IPS DF 4.7 (cell line): ENCODE results near the gene FLNA.
"Not testable (repeated sequence)": the region's sequence is repeated elsewhere in the genome, so short reads cannot be mapped to it uniquely, and the experiment has no call there.

Source experiments
- DNase-seq: peaks from one replicate; pipeline ENCODE4 v3.0.0-alpha.2; 2013; ENCODE audit warnings: low spot score; ENCODE audit errors: extremely low read depth

Gene FLNA

GRCh38 chrX:154343063-154343462 lies 31.4 kb downstream of the FLNA start:
- not testable (repeated sequence) for DNase-seq

- not testable (repeated sequence) for DNase-seq
These were observed 32.8 kb downstream of the FLNA start for GRCh38 chrX:154341399-154342298.

- DNase-seq: no peak
These were observed 39.9 kb downstream of the FLNA start for GRCh38 chrX:154334496-154334895.

- DNase-seq: no peak
These were observed 40.6 kb downstream of the FLNA start for GRCh38 chrX:154333837-154334271.

GRCh38 chrX:154333116-154333515 lies 41.3 kb downstream of the FLNA start:
- DNase-seq: no peak

- no peak for DNase-seq
These were observed 41.9 kb downstream of the FLNA start for GRCh38 chrX:154332561-154332960.

GRCh38 chrX:154329294-154329693 lies 45.1 kb downstream of the FLNA start:
- DNase-seq: no peak

- no peak for DNase-seq
These were observed 45.8 kb downstream of the FLNA start for GRCh38 chrX:154328646-154329045.

- no peak for DNase-seq
These were observed 47.2 kb downstream of the FLNA start for GRCh38 chrX:154327038-154327820.

- DNase-seq: no peak
These were observed 48.9 kb downstream of the FLNA start for GRCh38 chrX:154325541-154325940.

- no peak for DNase-seq
These were observed 50.9 kb downstream of the FLNA start for GRCh38 chrX:154323537-154323936.

- no peak for DNase-seq
These were observed 51.5 kb downstream of the FLNA start for GRCh38 chrX:154322890-154323289.

- DNase-seq: no peak
These were observed 52.8 kb downstream of the FLNA start for GRCh38 chrX:154321594-154321993.

GRCh38 chrX:154321152-154321551 lies 53.3 kb downstream of the FLNA start:
- DNase-seq: no peak

GRCh38 chrX:154320406-154320805 lies 54.0 kb downstream of the FLNA start:
- DNase-seq: no peak

- peak; percentile 3 for DNase-seq
These were observed 56.9 kb downstream of the FLNA start for GRCh38 chrX:154317391-154317995.

GRCh38 chrX:154315416-154315815 lies 59.0 kb downstream of the FLNA start:
- no peak for DNase-seq

GRCh38 chrX:154313147-154313546 lies 61.3 kb downstream of the FLNA start:
- no peak for DNase-seq

- no peak for DNase-seq
These were observed 62.3 kb downstream of the FLNA start for GRCh38 chrX:154312116-154312515.

GRCh38 chrX:154310616-154311536 lies 63.6 kb downstream of the FLNA start:
- no peak for DNase-seq
